MM.1S (cell line): ENCODE data around the gene KATNAL2.
A peak's percentile ranks its signal among the peaks of the same experiment; 100 is the strongest.

Source experiments
- DNase-seq: peaks from one replicate; pipeline ENCODE4 v3.0.0-alpha.2; 2015
- H2AFZ ChIP-seq: fragments of 300-600 bp; sonication (generic); 2 replicates; pipeline ENCODE4 v1.6.0; 2016; ENCODE audit warnings: antibody characterized with exemption, low read length
- H3F3A ChIP-seq: fragments of 300-600 bp; sonication (generic); 2 replicates; pipeline ENCODE4 v1.6.1; 2016; ENCODE audit warnings: mild to moderate bottlenecking, antibody characterized with exemption, low read length, moderate library complexity, mixed read lengths; ENCODE audit not compliant: insufficient read depth
- H3K27ac ChIP-seq: fragments of 300-600 bp; sonication (generic); 2 replicates; pipeline ENCODE4 v1.5.1; 2016; ENCODE audit warnings: mild to moderate bottlenecking, low read length
- H3K27me3 ChIP-seq: fragments of 300-600 bp; sonication (generic); replicated peaks from 2 replicates; pipeline ENCODE4 v1.6.0; 2016; ENCODE audit warnings: low read length; ENCODE audit not compliant: insufficient read depth
- H3K36me3 ChIP-seq: fragments of 300-600 bp; sonication (generic); replicated peaks from 2 replicates; pipeline ENCODE4 v1.6.1; 2016; ENCODE audit warnings: mild to moderate bottlenecking, low read length, mixed read lengths; ENCODE audit not compliant: insufficient read depth
- H3K4me1 ChIP-seq: fragments of 300-600 bp; sonication (generic); 2 replicates; pipeline ENCODE4 v1.6.1; 2016; ENCODE audit warnings: low read length, mixed read lengths
- H3K4me2 ChIP-seq: fragments of 300-600 bp; sonication (generic); 2 replicates; pipeline ENCODE4 v1.6.0; 2016; ENCODE audit warnings: low read depth, low read length
- H3K4me3 ChIP-seq: fragments of 300-600 bp; sonication (generic); 2 replicates; pipeline ENCODE4 v1.5.1; 2016; ENCODE audit warnings: low read length, mixed read lengths
- H3K79me2 ChIP-seq: fragments of 300-600 bp; sonication (generic); 2 replicates; pipeline ENCODE4 v1.6.1; 2016; ENCODE audit warnings: mixed run types, low read length, mixed read lengths
- H3K9ac ChIP-seq: fragments of 300-600 bp; sonication (generic); 2 replicates; pipeline ENCODE4 v1.6.1; 2016; ENCODE audit warnings: low read length, mixed read lengths
- H3K9me2 ChIP-seq: fragments of 300-600 bp; sonication (generic); replicated peaks from 2 replicates; pipeline ENCODE4 v1.6.1; 2016; ENCODE audit warnings: mild to moderate bottlenecking, low read length, mixed read lengths; ENCODE audit not compliant: insufficient read depth
- H3K9me3 ChIP-seq: fragments of 300-600 bp; sonication (generic); replicated peaks from 2 replicates; pipeline ENCODE4 v1.6.1; 2016; ENCODE audit warnings: mild to moderate bottlenecking, low read length, mixed read lengths; ENCODE audit not compliant: insufficient read depth
- H4K20me1 ChIP-seq: fragments of 300-600 bp; sonication (generic); 2 replicates; pipeline ENCODE4 v1.6.1; 2016; ENCODE audit warnings: mild to moderate bottlenecking, low read length, moderate library complexity, mixed read lengths; ENCODE audit not compliant: insufficient read depth
- EZH2 ChIP-seq: fragments of 300-600 bp; sonication (generic); optimal IDR thresholded peaks from 2 replicates; pipeline ENCODE3; 2017; ENCODE audit warnings: low read depth, mild to moderate bottlenecking, antibody characterized with exemption, low read length, mixed read lengths
- EZH2phosphoT487 ChIP-seq: fragments of 300-600 bp; sonication (generic); IDR thresholded peaks from 2 replicates; pipeline ENCODE4 v1.6.1; 2018; ENCODE audit warnings: antibody characterized with exemption, low read length
- TF ChIP-seq, protein P1 (sequence below): fragments of 300-600 bp; sonication (generic); IDR thresholded peaks from 2 replicates; pipeline ENCODE4 v1.5.1; 2016; ENCODE audit warnings: antibody characterized with exemption, low read length, mixed read lengths

The KATNAL2 gene

DNA sequence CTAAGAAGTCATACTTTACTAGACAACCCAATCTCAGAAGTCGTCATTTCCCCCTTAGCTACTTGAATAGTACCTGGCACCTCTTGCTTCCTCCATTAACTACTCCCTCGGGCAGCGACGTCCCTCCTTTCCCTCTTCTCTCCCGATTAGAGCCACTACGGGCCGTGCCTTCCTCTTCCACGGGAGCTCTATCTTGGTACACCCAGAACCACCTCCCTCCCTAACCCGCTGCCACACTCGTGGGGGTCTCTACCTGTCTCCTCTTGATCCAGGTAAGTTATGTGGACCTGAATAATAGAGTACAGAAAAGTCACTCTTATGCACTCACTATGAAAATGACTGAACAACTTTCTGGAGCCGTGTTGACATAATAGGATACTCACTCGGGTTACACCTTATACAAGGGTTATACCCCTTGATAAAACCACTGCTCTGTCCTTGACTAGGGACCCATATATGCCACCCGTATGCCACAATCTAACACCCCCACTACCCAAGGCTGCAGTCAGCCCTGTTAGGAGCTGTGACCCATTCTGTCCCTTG is 233.5 kb downstream of the KATNAL2 start:
- Histone ChIP-seq H2AFZ (peak overlapping the region; percentile 99), H3K9me3 (no peaks in the 10 kb centered on the region), H3F3A (no peaks in the 10 kb centered on the region), H3K27ac (peak overlapping the region; percentile 65; the same call in 1 of the 2 replicates), H3K9me2 (no peaks in the 10 kb centered on the region), H3K9ac (peak overlapping the region; percentile 81), H3K27me3 (no peaks in the 10 kb centered on the region), H3K79me2 (peaks cover 39% of the 10 kb centered on the region), H3K4me1 (0 out of 2 replicates have a peak, but pooled peaks cover 4% of the 10 kb centered on the region), H4K20me1 (no peaks in the 10 kb centered on the region), H3K4me3 (peak overlapping the region; percentile 95), H3K36me3 (no peaks in the 10 kb centered on the region; the same call in 1 of the 2 replicates), H3K4me2 (peak overlapping the region; percentile 96)
- DNase-seq = peak; percentile 20
- no peak for TF ChIP-seq EZH2phosphoT487
- TF ChIP-seq, protein P1, sequence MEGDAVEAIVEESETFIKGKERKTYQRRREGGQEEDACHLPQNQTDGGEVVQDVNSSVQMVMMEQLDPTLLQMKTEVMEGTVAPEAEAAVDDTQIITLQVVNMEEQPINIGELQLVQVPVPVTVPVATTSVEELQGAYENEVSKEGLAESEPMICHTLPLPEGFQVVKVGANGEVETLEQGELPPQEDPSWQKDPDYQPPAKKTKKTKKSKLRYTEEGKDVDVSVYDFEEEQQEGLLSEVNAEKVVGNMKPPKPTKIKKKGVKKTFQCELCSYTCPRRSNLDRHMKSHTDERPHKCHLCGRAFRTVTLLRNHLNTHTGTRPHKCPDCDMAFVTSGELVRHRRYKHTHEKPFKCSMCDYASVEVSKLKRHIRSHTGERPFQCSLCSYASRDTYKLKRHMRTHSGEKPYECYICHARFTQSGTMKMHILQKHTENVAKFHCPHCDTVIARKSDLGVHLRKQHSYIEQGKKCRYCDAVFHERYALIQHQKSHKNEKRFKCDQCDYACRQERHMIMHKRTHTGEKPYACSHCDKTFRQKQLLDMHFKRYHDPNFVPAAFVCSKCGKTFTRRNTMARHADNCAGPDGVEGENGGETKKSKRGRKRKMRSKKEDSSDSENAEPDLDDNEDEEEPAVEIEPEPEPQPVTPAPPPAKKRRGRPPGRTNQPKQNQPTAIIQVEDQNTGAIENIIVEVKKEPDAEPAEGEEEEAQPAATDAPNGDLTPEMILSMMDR = no peak
- TF ChIP-seq EZH2 = no peak

- TF ChIP-seq EZH2 = no peak
- TF ChIP-seq, protein P1 = no peak
- no peak for TF ChIP-seq EZH2phosphoT487
- Histone ChIP-seq H3K9ac (peak overlapping the region; percentile 81; the same call in 1 of the 2 replicates), H2AFZ (peak overlapping the region; percentile 99), H3K36me3 (no peaks in the 10 kb centered on the region; the same call in 1 of the 2 replicates), H3K4me2 (peak overlapping the region; percentile 96), H3K9me2 (no peaks in the 10 kb centered on the region), H3K27me3 (no peaks in the 10 kb centered on the region), H3K4me1 (0 out of 2 replicates have a peak, but pooled peaks cover 4% of the 10 kb centered on the region), H3F3A (no peaks in the 10 kb centered on the region), H3K79me2 (peaks cover 34% of the 10 kb centered on the region), H3K9me3 (no peaks in the 10 kb centered on the region), H3K27ac (peak overlapping the region; percentile 65; the same call in 1 of the 2 replicates), H3K4me3 (peak overlapping the region; percentile 95), H4K20me1 (no peaks in the 10 kb centered on the region)
- no peak for DNase-seq
Measured at GRCh38 chr18:47151439-47151838, 234.0 kb downstream of the KATNAL2 start.
